ENCODE results near the gene PREP.

The PREP gene

GRCh38 chr6:105304825-105305224 is 98.1 kb downstream of the PREP start:
- DNase-seq, result no peak

GRCh38 chr6:105304366-105304765 is 98.5 kb downstream of the PREP start:
- no peak for DNase-seq

- DNase-seq, result no peak
Observed at GRCh38 chr6:105302617-105303128, 100.2 kb downstream of the PREP start.

GRCh38 chr6:105301756-105302616 is 100.9 kb downstream of the PREP start:
- DNase-seq, result no peak

DNA sequence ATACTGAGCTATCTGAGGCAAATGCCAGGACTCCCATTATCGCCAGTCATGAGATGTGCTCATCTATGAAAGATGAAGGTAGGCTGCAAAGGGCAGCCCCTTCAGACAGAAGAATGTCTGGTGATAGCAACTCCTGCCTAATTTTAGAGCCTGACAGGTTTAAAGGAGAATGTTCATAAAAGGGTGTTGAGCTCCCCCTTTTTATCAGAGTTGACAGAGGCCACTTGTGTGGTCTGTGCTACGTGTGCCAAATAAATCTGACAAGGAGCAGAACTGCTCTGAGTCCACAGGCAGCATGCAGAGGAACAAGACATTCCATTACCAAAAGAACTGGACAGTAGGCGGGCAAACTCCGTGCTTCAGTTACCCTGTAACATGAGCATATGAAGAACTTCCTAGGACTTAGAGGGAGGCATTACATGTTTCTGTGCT is 101.8 kb downstream of the PREP start:
- DNase-seq, result no peak

DNA sequence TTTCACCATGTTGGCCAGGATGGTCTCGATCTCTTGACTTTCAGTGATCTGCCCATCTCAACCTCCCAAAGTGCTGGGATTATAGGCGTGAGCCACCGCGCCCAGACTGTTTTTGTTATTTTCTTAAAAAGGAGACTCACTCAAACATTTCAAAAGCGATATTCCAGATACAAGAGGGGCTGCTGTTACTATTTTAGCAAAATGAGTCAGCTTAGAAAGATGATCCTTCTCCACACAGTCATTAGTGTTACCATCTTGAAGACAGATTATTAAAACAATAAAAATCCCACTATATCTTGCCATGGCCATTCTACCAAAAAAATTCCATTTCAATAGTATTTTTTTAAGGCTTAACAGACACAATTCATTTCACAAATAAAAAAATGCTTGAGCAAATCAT is 102.8 kb downstream of the PREP start:
- no peak for DNase-seq

- DNase-seq, result no peak
Observed at GRCh38 chr6:105294129-105294528, 108.8 kb downstream of the PREP start.

DNA sequence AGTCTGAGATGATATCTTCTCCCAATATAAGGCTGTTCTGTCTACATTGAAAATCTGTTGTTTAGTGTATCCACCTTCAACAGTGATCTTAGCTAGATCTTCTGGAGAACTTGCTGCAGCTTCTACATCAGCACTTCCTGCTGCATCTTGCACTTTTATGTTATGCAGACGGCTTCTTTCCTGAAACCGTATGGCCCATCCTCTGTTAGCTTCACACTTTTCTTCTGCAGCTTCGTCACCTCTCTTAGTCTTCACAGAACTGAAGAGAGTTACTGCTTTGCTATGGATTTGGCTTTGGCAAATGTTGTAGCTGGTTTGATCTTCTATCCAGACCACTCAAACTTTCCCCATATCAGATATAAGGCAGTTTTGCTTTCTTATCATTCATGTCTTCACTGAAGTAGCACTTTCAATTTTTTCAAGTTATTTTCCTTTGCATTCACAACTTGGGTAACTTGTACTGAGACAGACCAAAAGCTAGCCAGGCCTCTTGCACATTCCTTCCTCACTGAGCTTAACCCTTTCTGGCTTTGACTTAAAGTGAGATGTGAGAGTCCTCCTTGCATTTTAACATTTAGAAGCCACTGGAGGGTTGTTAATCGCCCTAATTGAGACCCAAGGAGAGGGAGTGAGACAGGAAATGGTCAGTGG is 110.1 kb downstream of the PREP start:
- no peak for DNase-seq

DNA sequence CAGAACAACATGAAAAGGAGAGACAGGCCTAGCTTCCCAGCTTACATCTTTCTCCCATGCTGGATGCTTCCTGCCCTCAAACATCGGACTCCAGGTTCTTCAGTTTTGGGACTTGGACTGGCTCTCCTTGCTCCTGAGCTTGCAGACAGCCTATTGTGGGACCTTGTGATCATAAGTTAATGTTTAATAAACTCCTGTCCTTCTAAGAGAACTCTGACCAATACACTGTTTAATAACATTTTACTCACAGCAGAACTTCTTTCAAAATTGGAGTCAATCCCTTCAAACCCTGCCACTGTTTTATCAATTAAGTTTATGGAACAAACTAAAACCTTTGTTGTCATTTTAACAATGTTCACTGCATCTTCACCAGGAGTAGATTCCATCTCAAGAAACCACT is 111.4 kb downstream of the PREP start:
- DNase-seq, result no peak

DNA sequence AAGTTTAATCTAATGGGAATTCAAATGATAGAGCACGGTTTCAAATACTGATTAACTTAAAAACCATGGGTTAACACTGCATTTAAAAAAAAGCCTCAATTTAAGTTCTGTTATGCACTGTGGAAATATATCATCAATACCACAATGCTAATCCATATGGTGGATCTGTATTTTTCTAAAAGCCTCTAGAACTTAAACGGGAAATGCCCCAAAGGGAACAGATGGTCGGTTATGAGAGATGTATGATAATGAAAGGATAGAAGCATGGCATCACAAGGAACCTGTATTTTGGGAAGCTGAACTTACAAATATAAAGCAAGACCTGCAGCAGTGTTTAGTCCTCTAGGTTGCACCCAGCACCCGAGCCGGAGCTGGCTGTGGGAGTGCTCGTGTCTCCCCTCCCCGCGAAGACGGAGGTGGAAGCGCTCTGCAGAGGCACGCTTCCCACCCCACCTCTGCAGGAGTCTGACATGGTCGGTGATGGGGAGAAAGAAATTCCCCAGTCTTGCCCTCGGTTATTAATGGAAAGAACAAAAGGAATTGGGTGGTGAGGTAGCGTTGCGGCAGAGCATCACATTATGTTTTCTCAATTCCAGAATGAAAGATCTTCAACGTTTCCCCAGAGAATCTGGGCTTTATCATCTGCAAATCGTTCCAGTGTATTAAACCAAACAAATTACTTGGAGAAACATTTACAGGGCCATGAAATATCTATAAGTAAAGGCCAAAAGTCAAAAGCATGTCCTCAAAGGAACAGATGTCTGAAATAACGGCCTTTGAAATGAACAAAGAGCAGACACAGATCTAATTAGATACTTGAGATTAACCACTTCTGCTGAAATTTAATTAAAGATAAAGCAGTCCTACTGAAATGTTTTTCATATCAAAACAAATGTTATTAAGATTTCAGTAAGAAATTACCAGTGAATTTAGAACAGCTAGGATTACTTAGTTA is 120.0 kb downstream of the PREP start:
- DNase-seq, result no peak

DNA sequence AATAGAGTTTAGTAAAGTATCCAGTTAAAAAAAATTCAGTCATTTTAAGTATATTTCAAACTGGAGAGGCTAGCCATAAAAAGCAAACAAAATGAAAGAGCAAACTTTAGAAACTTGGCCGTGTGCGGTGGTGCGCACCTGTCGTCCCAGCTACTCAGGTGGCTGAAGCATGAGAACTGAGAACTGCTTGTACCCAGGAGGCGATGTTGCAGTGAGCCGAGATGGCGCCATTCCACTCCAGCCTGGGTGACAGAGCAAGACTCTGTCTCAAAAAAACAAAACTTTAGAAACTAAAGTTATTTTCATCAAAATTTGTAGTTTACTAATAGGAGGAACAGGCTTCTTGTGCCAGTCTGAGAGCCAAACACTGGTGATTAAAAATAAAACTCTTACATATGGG is 122.8 kb downstream of the PREP start:
- no peak for DNase-seq

GRCh38 chr6:105279463-105279862 is 123.4 kb downstream of the PREP start:
- DNase-seq, result no peak

DNA sequence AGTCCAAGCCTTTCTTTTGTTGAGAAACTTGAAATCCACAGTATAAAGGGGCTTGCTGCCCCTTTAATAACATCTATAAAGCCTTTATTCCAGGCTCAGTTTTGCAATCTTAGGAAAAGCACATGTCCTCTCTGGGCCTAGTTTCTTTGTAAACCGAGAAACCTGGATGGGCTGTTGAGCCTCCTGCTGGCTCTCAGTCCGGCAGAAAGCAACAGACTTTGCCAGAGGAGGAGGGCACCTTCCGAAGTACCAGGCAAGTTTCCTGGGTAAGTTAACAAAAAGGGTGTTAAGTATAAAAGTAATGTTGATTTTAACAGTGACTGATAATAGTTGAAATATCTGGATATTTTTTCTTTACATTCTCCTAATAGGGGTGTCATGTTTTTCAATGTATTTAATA is 124.1 kb downstream of the PREP start:
- DNase-seq, result no peak

- no peak for DNase-seq
Observed at GRCh38 chr6:105278035-105278434, 124.8 kb downstream of the PREP start.

- DNase-seq, result no peak
Observed at GRCh38 chr6:105276374-105276773, 126.5 kb downstream of the PREP start.

- no peak for DNase-seq
Observed at GRCh38 chr6:105275542-105275941, 127.3 kb downstream of the PREP start.

- no peak for DNase-seq
Observed at GRCh38 chr6:105274678-105275077, 128.2 kb downstream of the PREP start.

- no peak for DNase-seq
Observed at GRCh38 chr6:105273589-105273988, 129.3 kb downstream of the PREP start.

DNA sequence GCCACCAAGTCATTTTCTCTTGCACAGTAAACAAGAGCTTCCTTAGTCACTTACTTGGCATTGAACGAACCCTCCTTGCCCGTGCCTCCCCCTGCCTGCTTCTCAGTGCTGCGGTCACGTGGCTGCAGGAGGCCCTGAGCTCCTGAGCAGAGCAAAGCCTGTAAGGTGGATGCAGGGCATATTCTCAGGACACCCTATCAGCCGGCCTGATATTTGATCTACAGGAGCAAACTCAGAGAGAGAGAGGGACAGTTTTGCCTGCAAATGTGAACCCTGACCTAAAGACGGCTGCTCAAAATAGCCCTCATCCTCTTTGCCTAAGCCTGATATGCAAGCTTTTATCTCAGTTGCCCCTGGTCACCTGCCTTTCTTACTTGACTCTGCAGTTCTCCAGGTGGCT is 130.1 kb downstream of the PREP start:
- DNase-seq, result no peak

GRCh38 chr6:105270511-105270910 is 132.4 kb downstream of the PREP start:
- DNase-seq, result no peak

GRCh38 chr6:105269390-105269789 is 133.5 kb downstream of the PREP start:
- DNase-seq, result no peak

DNA sequence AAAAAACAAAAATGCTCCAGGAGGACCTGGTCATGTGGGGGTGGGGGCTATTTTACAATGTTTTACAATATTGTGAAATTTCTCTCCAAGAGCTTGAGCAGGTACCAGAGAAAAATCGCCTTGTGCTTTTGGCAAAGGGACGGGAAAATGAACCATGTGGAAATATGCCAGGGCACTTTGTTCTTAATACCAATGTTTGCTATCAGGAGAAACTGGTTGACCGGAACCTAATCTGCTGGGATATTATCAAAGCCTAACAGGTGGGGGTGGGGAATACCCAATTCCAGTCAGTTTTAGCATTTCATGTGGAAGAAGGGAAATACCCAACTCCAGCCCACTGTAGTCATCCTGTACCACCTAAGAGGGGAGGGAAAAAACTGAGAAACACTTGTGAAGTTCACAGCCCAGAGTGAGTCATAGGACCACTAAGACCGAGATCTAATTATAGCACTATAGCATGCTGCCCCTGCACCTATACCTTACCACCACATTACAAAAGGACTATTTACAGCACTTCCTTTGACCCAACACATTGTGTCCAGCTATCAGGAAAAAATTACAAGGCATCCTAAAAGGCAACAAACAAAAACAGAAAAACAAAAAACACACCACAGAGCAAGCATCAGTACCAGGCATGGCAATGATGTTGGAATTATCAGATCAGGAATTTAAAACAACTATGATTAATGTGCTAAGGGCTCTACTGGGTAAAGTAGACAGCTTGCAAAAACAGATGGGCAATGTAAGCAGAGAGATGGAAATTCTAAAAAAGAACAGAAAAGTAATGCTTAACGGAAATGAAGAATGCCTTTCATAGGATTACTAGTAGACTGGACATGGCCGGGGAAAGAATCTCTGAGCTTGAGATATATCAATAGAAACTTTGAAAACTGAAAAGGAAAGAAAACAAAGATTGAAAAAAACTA is 138.9 kb downstream of the PREP start:
- DNase-seq, result no peak
